ENCODE results near the gene METTL26.
A peak's percentile ranks its signal among the peaks of the same experiment; 100 is the strongest.

The METTL26 gene

GRCh38 chr16:658679-659571, 22.8 kb upstream of the METTL26 start:
- DNase-seq (ENCODE audit: low read depth in 2 of 2) = no peak

- DNase-seq (ENCODE audit: low read depth in 2 of 2) = no peak
Observed at GRCh38 chr16:657487-657886, 21.4 kb upstream of the METTL26 start.

- DNase-seq (ENCODE audit: low read depth in 2 of 2) = no peak
Observed at GRCh38 chr16:654034-654433, 17.9 kb upstream of the METTL26 start.

GRCh38 chr16:652454-653305, 16.6 kb upstream of the METTL26 start:
- DNase-seq (ENCODE audit: low read depth in 2 of 2) = no peak

- no peak for DNase-seq (ENCODE audit: low read depth in 2 of 2)
Observed at GRCh38 chr16:651844-652243, 15.7 kb upstream of the METTL26 start.

GRCh38 chr16:649631-650030, 13.5 kb upstream of the METTL26 start:
- DNase-seq (ENCODE audit: low read depth in 2 of 2) = no peak

- peak; percentile 91 to 93 for DNase-seq (ENCODE audit: low read depth in 2 of 2)
Observed at GRCh38 chr16:648781-649589, 12.9 kb upstream of the METTL26 start, which contains the start of gene WDR90. TSS of gene WDR90 (plus strand) at chr16:649365. CDS start at chr16:649417, 52 bp downstream.

GRCh38 chr16:648071-648780, 12.1 kb upstream of the METTL26 start:
- peak; percentile 41 to 47 for DNase-seq (ENCODE audit: low read depth in 2 of 2)

- no peak for DNase-seq (ENCODE audit: low read depth in 2 of 2)
Observed at GRCh38 chr16:647173-647902, 11.2 kb upstream of the METTL26 start.

GRCh38 chr16:646679-647172, 10.6 kb upstream of the METTL26 start:
- DNase-seq (ENCODE audit: low read depth in 2 of 2) = no peak

GRCh38 chr16:645852-646678, 10.0 kb upstream of the METTL26 start:
- no peak for DNase-seq (ENCODE audit: low read depth in 2 of 2)

GRCh38 chr16:644556-644955, 8.5 kb upstream of the METTL26 start:
- DNase-seq (ENCODE audit: low read depth in 2 of 2) = no peak

GRCh38 chr16:643050-643368, 6.9 kb upstream of the METTL26 start:
- DNase-seq (ENCODE audit: low read depth in 2 of 2) = no peak

- peak in 1 of 2 donors; percentile 21 for DNase-seq (ENCODE audit: low read depth in 2 of 2)
Observed at GRCh38 chr16:642189-643049, 6.3 kb upstream of the METTL26 start.

GRCh38 chr16:641326-642188, 5.5 kb upstream of the METTL26 start, which contains the start of gene MCRIP2:
TSS of gene MCRIP2 (plus strand) at chr16:641828. CDS start at chr16:641992, 164 bp downstream.
- peak; percentile 73 to 80 for DNase-seq (ENCODE audit: low read depth in 2 of 2)

GRCh38 chr16:640614-641013, 4.5 kb upstream of the METTL26 start:
- no peak for DNase-seq (ENCODE audit: low read depth in 2 of 2)

- DNase-seq (ENCODE audit: low read depth in 2 of 2) = no peak
Observed at GRCh38 chr16:638836-639235, 2.7 kb upstream of the METTL26 start.
